ENCODE data around the gene KMT2C.

KMT2C gene

GRCh38 chr7:152435384-152436110, at the start of gene KMT2C:
Gene KMT2C, minus strand, starts transcription at chr7:152436003. Its CDS starts 217 bp downstream, at chr7:152435786.
- Histone ChIP-seq H3K27ac (peak within 1 kb of the TSS; percentile 95), H3K36me3 (no peaks in the 10 kb centered on the region), H3K4me3 (ENCODE audit: low read depth, low read length) (peak within 1 kb of the TSS; percentile 77), H3K9me3 (ENCODE audit: severe bottlenecking) (no peaks in the 10 kb centered on the region), H3K27me3 (ENCODE audit: insufficient read depth, low read depth, severe bottlenecking) (no peaks in the 10 kb centered on the region)
- DNase-seq = peak; percentile 52
- no peak for TF ChIP-seq CTCF (IDR thresholded peaks at IDR 0.05; ENCODE audit: low read depth, low read length)

GRCh38 chr7:152481082-152481481, 45.3 kb upstream of the KMT2C start:
- DNase-seq = no peak
- no peaks in the 10 kb centered on the region for H3K27me3 ChIP-seq (ENCODE audit: insufficient read depth, low read depth, severe bottlenecking)
- H3K27ac ChIP-seq = no peak overlapping the region
- no peaks in the 10 kb centered on the region for H3K36me3 ChIP-seq
- H3K4me3 ChIP-seq (ENCODE audit: low read depth, low read length) = no peak overlapping the region
- no peaks in the 10 kb centered on the region for H3K9me3 ChIP-seq (ENCODE audit: severe bottlenecking)
- no peak for TF ChIP-seq CTCF (IDR thresholded peaks at IDR 0.05; ENCODE audit: low read depth, low read length)

- no peak overlapping the region for H3K4me3 ChIP-seq (ENCODE audit: low read depth, low read length)
- H3K9me3 ChIP-seq (ENCODE audit: severe bottlenecking) = no peaks in the 10 kb centered on the region
- no peak for DNase-seq
- no peak for TF ChIP-seq CTCF (IDR thresholded peaks at IDR 0.05; ENCODE audit: low read depth, low read length)
- no peaks in the 10 kb centered on the region for H3K36me3 ChIP-seq
- H3K27me3 ChIP-seq (ENCODE audit: insufficient read depth, low read depth, severe bottlenecking) = no peaks in the 10 kb centered on the region
- no peak overlapping the region for H3K27ac ChIP-seq
These were observed 44.9 kb upstream of the KMT2C start for GRCh38 chr7:152480664-152481063.

- DNase-seq = no peak
- TF ChIP-seq CTCF (IDR thresholded peaks at IDR 0.05; ENCODE audit: low read depth, low read length) = no peak
- Histone ChIP-seq H3K4me3 (ENCODE audit: low read depth, low read length) (no peak overlapping the region), H3K9me3 (ENCODE audit: severe bottlenecking) (no peaks in the 10 kb centered on the region), H3K27me3 (ENCODE audit: insufficient read depth, low read depth, severe bottlenecking) (no peaks in the 10 kb centered on the region), H3K27ac (no peak overlapping the region), H3K36me3 (no peaks in the 10 kb centered on the region)
These were observed 43.8 kb upstream of the KMT2C start for GRCh38 chr7:152479595-152479994.

- TF ChIP-seq CTCF (IDR thresholded peaks at IDR 0.05; ENCODE audit: low read depth, low read length) = no peak
- Histone ChIP-seq H3K4me3 (ENCODE audit: low read depth, low read length) (no peak overlapping the region), H3K27ac (no peak overlapping the region), H3K36me3 (no peaks in the 10 kb centered on the region), H3K27me3 (ENCODE audit: insufficient read depth, low read depth, severe bottlenecking) (no peaks in the 10 kb centered on the region), H3K9me3 (ENCODE audit: severe bottlenecking) (no peaks in the 10 kb centered on the region)
- DNase-seq = no peak
These were observed 42.3 kb upstream of the KMT2C start for GRCh38 chr7:152478140-152478539.

GRCh38 chr7:152477079-152477478, 41.3 kb upstream of the KMT2C start:
- H3K27me3 ChIP-seq (ENCODE audit: insufficient read depth, low read depth, severe bottlenecking) = no peaks in the 10 kb centered on the region
- no peak overlapping the region for H3K4me3 ChIP-seq (ENCODE audit: low read depth, low read length)
- no peaks in the 10 kb centered on the region for H3K36me3 ChIP-seq
- DNase-seq = no peak
- no peak for TF ChIP-seq CTCF (IDR thresholded peaks at IDR 0.05; ENCODE audit: low read depth, low read length)
- peaks cover 4% of the 10 kb centered on the region for H3K9me3 ChIP-seq (ENCODE audit: severe bottlenecking)
- H3K27ac ChIP-seq = no peak overlapping the region
